Stomach smooth muscle (tissue), 2 donors: ENCODE results near the gene OLIG3.

Source experiments
- H3K27ac ChIP-seq: one replicate; pipeline ENCODE4 v1.7.0; 2013; ENCODE audit warnings: mild to moderate bottlenecking, low read length, inconsistent platforms
- H3K27me3 ChIP-seq, 2 donors: one replicate each; pipeline ENCODE4 v1.7.0; 2013; ENCODE audit warnings: low read length in 2 of 2; ENCODE audit not compliant: insufficient read depth in 2 of 2, control insufficient read depth in 1 of 2
- H3K36me3 ChIP-seq, 2 donors: one replicate each; pipeline ENCODE4 v1.7.0; 2013; ENCODE audit warnings: low read length in 2 of 2; ENCODE audit not compliant: control insufficient read depth in 2 of 2, insufficient read depth in 2 of 2
- H3K4me1 ChIP-seq: one replicate; pipeline ENCODE4 v1.7.0; 2013; ENCODE audit warnings: low read length; ENCODE audit not compliant: control insufficient read depth, insufficient read depth
- H3K4me3 ChIP-seq, 2 donors: one replicate each; pipeline ENCODE4 v1.7.0; 2013; ENCODE audit warnings: low read length in 2 of 2
- H3K9ac ChIP-seq, 2 donors: one replicate each; pipeline ENCODE4 v1.7.0; 2013; ENCODE audit warnings: low read length in 2 of 2, mild to moderate bottlenecking in 1 of 2
- H3K9me3 ChIP-seq, 2 donors: one replicate each; pipeline ENCODE4 v1.7.0; 2013; ENCODE audit warnings: low read length in 2 of 2; ENCODE audit not compliant: control insufficient read depth in 2 of 2
- donor health status: healthy.
- donor health status: Pancreatic carcinoma.

The OLIG3 gene

DNA sequence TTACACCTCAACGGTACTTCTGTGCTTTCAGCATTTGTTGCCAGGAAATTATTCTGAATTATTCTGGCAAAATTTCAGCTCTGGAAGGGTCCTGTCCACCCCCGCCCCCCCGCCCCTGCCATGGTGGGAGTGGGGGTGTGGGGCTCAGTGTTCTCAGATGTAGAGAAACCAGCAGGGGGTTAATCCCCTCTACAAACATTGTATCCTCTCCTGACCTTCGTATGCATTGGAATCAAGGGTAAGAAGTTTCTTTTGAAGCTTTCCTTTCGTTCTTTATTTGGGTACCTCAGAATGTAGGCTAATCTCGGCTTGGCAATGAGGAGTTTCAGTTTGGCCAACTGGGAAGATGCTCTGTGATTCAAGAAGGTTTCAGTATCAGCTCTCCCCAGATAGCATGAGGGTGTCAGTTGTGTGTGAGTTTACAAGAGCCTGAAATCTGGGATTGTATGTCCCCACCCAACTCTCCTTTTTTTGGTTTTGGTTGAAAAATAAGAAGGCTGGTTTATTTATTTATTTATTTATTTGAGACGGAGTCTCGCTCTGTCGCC, 25.5 kb upstream of the OLIG3 start:
- H3K27me3 ChIP-seq = peaks cover 14 to 19% of the 10 kb centered on the region in 2 donors

DNA sequence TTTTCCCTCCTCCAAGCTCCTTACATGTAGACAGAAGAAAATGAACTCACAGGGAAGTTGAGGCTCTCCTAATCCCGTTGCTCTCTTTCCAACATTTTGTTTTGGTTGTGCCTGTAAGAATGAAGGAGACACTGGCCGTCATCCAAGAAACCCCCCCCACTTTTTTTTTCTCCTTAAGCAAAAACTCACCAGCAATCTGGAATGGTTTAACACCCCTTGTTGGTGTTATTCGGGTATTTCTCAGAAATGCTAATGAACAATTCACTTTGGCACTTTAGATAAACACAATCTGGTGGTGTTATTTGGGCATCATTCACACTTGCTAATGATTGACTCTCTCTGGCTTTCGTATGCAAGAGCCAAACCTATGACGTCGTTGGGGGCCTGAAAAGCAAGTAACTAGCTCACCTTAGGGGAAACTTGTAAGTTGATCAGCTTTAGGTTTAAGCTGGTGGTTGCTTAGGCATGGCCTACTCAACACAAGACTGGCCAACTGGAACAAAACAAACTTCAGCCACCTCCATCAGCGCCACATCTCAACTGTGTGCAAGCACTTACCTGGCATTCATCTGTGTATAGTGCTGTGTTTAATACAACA, 24.3 kb upstream of the OLIG3 start:
- no peak overlapping the region for H3K27ac ChIP-seq
- peaks cover 21 to 26% of the 10 kb centered on the region in 2 donors for H3K27me3 ChIP-seq
- no peak overlapping the region for H3K4me3 ChIP-seq
- H3K4me1 ChIP-seq = no peaks in the 10 kb centered on the region
- H3K9me3 ChIP-seq = no peaks in the 10 kb centered on the region
- no peaks in the 10 kb centered on the region for H3K36me3 ChIP-seq
- no peak overlapping the region for H3K9ac ChIP-seq

More for the DNA sequence above, 25.5 kb upstream of the OLIG3 start:
- Histone ChIP-seq H3K4me1 (no peaks in the 10 kb centered on the region), H3K27ac (no peak overlapping the region), H3K9ac (no peak overlapping the region), H3K4me3 (no peak overlapping the region), H3K9me3 (peaks cover 0 to 3% of the 10 kb centered on the region in 2 donors), H3K36me3 (no peaks in the 10 kb centered on the region)

DNA sequence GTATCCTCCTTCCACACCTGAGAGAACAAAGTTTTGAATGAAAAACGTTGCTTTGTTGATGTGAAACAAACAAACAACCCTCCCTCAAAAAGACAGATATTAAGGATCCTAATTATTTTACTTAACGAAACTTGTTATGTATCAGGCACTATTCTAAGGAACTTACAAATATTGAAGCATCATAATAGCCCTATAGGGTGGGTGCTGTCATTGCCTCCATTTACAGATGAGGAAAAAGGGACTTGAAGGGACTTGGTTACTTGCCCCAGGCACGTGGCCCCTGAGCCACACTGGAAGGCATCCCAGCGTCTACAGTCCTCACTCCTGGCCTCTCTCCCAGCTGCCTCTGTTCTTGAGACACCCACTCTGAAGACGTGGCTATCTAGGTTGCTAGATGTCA, 20.2 kb upstream of the OLIG3 start:
- Histone ChIP-seq H3K27ac (no peak overlapping the region), H3K9me3 (no peaks in the 10 kb centered on the region), H3K36me3 (no peaks in the 10 kb centered on the region), H3K27me3 (peaks cover 28 to 34% of the 10 kb centered on the region in 2 donors), H3K4me3 (no peak overlapping the region), H3K9ac (no peak overlapping the region), H3K4me1 (no peaks in the 10 kb centered on the region)

DNA sequence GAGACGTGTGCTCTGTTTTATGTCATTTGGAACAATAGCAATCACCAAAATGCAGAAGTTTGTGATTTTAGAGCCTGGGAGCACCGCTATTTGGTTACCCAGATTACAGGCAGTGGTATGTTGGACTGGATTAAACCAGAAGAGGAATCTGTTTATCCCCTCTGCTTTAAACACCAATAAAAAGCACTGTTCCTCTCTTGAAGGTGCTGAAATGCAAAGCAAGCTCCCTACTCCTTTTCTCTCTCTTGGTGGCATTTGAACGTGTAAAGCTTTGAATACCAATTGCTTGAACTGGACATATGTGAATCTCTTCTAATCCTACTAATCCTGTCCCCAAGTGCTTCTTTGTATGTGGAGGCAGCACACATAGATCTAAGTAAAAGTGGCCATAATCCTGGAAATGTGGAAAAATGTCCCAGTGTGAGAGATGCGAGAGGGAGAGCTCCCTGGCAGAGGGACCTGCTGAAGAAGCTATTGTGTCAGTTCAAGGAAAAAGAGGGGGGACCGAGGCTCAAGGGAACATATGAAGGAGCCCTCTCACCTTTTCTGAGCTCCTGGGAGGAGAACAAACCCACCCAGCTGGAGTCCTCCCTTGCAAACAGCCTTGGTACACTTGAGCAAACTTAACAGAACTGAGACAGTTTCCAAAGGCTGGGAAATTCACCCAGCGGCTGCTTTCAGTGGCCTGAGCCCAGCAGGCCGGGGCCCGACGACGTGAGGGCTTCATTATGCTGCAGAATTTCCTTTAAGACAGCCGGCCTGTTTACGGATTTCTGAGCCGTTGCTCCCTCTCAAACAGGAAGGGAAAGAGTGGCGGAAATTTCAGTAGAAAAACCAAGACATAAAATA, 18.8 kb upstream of the OLIG3 start:
- Histone ChIP-seq H3K9me3 (no peaks in the 10 kb centered on the region), H3K4me3 (no peak overlapping the region), H3K9ac (no peak overlapping the region), H3K27me3 (peaks cover 18 to 35% of the 10 kb centered on the region in 2 donors), H3K36me3 (no peaks in the 10 kb centered on the region), H3K27ac (no peak overlapping the region), H3K4me1 (no peaks in the 10 kb centered on the region)

DNA sequence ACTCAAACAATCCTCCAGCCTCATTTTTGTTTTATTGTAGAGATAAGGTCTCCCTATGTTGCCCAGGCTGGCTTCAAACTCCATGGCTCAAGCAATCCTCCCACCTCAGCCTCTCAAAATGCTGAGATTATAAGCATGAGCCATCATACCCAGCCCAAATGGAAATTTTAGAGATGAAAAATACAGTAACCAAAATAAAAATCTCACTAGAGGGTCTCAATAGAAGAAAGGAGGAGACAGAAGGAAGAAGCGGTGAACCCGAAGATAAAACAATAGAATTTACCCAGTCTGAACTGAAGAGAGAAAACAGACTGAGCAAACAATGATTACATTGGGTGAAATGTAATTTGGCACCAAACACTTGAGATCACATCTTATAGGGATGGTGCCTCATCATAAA, 16.7 kb upstream of the OLIG3 start:
- no peaks in the 10 kb centered on the region for H3K4me1 ChIP-seq
- H3K4me3 ChIP-seq = no peak overlapping the region
- H3K9me3 ChIP-seq = peaks cover 0 to 4% of the 10 kb centered on the region in 2 donors
- H3K27me3 ChIP-seq = peaks cover 15 to 27% of the 10 kb centered on the region in 2 donors
- no peak overlapping the region for H3K27ac ChIP-seq
- H3K36me3 ChIP-seq = no peaks in the 10 kb centered on the region
- H3K9ac ChIP-seq = no peak overlapping the region

DNA sequence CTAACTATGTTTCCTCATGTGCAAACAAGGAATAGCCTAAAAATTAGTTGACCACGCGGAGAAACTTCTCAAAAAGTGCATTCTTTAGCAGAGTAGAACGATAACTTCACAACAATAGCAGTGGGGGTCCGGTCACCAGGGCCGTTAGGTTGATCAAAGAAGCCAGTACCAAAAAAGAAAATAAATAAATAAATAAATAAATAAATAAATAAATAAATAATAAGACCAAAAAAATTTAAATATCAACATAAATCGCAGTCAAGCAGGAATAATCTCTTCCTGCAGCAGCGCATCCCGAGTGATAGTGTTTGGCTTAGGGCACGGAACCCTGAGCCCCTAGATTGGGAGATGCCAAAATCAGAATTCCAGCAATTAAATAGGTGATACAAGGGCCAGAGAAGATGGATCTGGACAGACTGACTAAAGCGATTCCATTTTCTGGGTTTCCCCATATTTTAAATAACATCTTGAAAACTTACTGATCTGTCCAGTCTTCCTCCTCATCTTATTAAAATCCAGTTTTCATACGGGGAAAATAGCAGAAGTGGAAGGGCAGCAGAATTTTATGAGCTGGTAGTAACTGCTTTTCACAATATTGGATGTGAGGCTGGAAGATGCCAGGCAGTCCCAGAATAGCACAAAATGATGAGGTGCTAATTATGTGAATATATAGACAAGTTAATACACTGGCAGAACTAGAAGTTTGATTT, 4.4 kb upstream of the OLIG3 start:
- Histone ChIP-seq H3K27ac (no peak overlapping the region), H3K36me3 (no peaks in the 10 kb centered on the region), H3K4me1 (peaks cover 26% of the 10 kb centered on the region), H3K4me3 (no peak overlapping the region), H3K27me3 (peaks cover 47 to 67% of the 10 kb centered on the region in 2 donors), H3K9me3 (no peaks in the 10 kb centered on the region), H3K9ac (no peak overlapping the region)

DNA sequence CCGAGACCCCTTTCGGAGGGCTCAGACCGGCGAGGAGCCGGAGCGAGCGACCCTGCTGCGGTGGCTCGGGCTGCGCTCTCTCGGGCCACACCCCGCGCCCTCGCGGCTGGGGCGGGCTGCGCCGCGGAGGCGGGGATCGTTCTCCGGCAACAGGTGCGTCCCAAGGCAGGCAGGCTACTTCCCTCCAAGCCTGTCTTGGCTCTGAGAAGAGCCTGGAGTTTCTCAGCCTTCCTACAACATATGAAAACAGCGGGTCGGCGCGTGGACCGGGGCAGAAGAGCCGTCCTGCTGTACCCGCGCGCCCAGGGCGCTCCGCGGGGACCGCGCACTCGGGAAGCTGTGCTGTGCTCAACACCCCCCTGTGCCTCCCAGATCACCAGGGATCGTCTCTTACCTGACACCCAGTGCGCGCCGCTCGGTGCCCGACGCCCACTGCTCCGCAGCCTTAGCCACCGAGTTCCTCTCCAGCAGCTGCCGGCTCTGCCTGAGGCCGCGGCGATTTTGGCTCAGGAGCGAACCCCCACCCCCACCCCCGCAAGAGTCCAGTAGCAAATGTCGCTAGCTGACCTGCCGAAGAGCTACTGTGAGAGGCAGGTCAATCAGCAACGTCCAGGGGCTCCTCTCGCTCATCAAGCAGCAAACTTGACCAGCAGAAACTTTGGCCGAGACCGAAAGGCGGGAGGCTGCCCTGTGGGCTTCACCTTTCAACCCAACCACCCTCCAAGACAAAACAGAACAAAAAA, 3.7 kb upstream of the OLIG3 start:
- Histone ChIP-seq H3K36me3 (no peaks in the 10 kb centered on the region), H3K27ac (no peak overlapping the region), H3K27me3 (peaks cover 52 to 72% of the 10 kb centered on the region in 2 donors), H3K4me3 (peak overlapping the region; percentile 33 to 64), H3K4me1 (peaks cover 33% of the 10 kb centered on the region), H3K9me3 (no peaks in the 10 kb centered on the region), H3K9ac (no peak overlapping the region)

DNA sequence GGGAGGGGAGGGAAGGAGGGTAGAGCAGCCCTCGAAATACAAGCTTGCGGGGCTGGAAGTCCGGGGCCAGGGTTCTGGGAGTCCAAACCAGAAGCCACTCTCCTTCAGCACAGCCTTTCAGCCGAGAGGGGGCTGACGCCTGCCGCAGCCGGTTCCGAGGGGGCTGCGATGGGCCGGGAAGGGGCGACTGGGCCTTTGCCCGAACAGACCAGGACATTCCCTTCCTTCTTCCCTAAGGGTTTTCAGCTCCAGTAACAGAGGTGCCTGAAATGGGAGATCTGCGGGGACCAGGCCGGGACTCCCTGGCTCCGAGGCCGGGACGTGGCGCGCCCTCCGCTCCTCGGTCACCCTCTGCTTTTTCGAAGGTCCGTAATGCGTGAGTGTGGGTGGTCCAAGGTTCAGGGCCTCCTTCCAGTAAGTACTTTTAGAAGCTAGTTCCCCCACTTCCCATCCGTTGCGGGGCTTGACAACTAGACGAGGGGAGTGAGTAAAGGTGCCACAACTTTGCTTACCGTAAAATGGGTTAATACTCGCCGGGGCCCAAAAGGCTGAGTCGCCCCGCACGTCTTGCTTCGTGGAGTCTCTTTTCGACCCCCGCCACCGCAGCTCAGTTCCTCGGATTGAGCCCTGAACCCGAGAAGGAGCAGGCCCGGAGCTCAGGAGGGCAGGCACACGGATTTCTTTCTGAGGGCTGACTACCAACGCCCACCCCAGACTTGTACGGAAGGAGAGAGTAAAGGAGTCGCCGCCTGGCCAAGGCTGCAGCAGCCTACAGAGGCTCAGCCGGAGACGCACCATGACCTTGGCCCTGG, 2.9 kb upstream of the OLIG3 start:
- Histone ChIP-seq H3K4me1 (peaks cover 34% of the 10 kb centered on the region), H3K27ac (no peak overlapping the region), H3K4me3 (peak overlapping the region; percentile 33 to 64), H3K9me3 (no peaks in the 10 kb centered on the region), H3K36me3 (no peaks in the 10 kb centered on the region), H3K9ac (no peak overlapping the region), H3K27me3 (peaks cover 60 to 79% of the 10 kb centered on the region in 2 donors)

DNA sequence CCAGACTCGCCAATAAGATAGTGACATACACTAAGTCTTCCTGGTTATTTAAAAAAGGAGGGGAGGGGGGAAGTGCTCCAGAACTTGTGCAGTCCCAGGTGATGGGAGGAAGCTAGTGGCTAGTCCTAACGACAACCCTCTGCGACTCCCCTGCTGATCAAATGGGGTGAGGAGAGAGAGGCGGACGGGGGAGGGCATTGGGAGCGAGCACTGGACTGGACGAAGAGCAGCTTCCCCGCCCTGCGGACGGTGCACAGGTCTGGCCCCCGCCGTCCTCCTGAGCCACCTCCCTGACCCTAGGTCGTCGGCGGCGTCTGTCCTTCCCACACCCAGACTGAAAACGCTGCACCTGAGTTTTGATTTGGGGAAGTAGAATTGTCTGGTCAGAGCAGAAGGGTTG, 2.2 kb upstream of the OLIG3 start:
- H3K27ac ChIP-seq = no peak overlapping the region
- no peaks in the 10 kb centered on the region for H3K9me3 ChIP-seq
- no peak overlapping the region for H3K9ac ChIP-seq
- H3K27me3 ChIP-seq = peaks cover 64 to 86% of the 10 kb centered on the region in 2 donors
- H3K4me1 ChIP-seq = peaks cover 34% of the 10 kb centered on the region
- H3K36me3 ChIP-seq = no peaks in the 10 kb centered on the region
- H3K4me3 ChIP-seq = no peak overlapping the region
